Measurements from ENCODE around the gene PRR36. TPM values are rescaled to one million over a fixed set of nuclear protein-coding genes. Genes with fewer than 3 reads are reported as not detected.
"Not testable (repeated sequence)": the region's sequence is repeated elsewhere in the genome, so short reads cannot be mapped to it uniquely, and the experiment has no call there.

The PRR36 gene
- total RNA-seq, 2 experiments from 2014 or later, result 0.06 TPM; not detected in 1

DNA sequence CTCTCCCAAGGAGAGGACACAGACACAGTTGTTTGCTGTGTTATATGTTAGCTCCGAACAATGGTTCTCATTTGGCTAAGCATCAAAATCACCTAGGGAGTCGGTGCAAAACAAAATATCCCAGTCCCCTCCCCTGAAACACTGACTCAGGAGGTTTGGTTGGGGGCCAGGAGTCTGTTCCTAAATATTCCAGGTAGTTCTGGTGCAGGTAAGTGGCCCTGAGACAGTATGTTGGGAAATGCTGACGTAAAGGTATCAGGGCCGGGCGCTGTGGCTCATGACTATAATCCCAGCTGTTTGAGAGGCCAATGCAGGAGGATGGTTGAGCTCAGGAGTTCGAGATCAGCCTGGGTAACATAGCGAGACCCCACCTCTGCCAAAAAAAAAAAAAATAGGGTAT is 27.1 kb upstream of the PRR36 start:
- peaks cover 26% of the 10 kb centered on the region for H3K4me1 Mint-ChIP-seq
- CTCF ChIA-PET, result interaction anchor here (1.3 to 2.7 kb wide), 5 partner anchors 16 to 220 kb away, joined by 3 to 11 read pairs (median 5); partner anchors contain the start of genes TIMM44 and TRAPPC5
- no peak overlapping the region for H3K27ac Mint-ChIP-seq
- H3K4me3 Mint-ChIP-seq, result no peak overlapping the region
- ATAC-seq, result no peak
- peaks cover 8% of the 10 kb centered on the region for H3K36me3 Mint-ChIP-seq
- H3K9me3 Mint-ChIP-seq (ENCODE audit: low read depth), result no peaks in the 10 kb centered on the region
- H3K27me3 Mint-ChIP-seq, result peaks cover 2% of the 10 kb centered on the region
- no peak for DNase-seq

DNA sequence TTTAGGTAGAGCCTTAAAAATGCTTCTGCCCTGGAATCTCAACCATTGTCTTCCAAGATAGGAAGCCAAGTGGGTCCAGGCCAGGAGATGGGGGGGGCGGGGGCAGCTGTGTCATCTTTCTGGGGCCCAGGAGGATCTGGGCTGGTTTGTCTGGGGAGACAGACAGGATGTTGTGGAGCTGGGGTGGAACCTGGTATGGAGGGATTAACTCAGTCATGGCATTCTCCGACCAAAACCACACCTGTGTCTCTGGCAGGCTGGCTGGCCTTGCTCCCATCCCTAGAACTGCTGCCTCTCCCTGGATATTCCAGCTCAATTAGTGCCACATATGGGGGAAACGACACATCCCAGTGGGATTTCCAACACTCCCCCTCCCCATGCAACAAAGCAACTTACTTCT is 26.7 kb upstream of the PRR36 start:
- no peaks in the 10 kb centered on the region for H3K9me3 Mint-ChIP-seq (ENCODE audit: low read depth)
- peaks cover 2% of the 10 kb centered on the region for H3K27me3 Mint-ChIP-seq
- no peak overlapping the region for H3K27ac Mint-ChIP-seq
- H3K4me1 Mint-ChIP-seq, result peaks cover 26% of the 10 kb centered on the region
- peaks cover 8% of the 10 kb centered on the region for H3K36me3 Mint-ChIP-seq
- H3K4me3 Mint-ChIP-seq, result no peak overlapping the region
- ATAC-seq (no peak), DNase-seq (no peak)
- CTCF ChIA-PET, result interaction anchor here (1.3 to 2.7 kb wide), 6 partner anchors 17 to 220 kb away, joined by 3 to 11 read pairs (median 5); partner anchors contain the start of genes SNAPC2, TIMM44 and TRAPPC5

DNA sequence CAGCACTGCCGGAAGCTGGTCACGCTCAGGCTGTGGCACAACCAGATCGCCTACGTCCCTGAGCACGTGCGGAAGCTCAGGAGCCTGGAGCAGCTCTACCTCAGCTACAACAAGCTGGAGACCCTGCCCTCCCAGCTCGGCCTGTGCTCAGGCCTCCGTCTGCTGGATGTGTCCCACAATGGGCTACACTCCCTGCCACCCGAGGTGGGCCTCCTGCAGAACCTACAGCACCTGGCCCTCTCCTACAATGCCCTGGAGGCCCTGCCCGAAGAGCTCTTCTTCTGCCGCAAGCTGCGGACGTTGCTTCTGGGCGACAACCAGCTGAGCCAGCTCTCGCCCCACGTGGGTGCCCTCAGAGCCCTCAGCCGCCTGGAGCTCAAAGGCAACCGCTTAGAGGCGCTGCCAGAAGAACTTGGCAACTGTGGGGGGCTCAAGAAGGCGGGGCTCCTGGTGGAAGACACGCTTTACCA is 26.2 kb upstream of the PRR36 start:
- H3K27me3 Mint-ChIP-seq, result peaks cover 2% of the 10 kb centered on the region
- H3K27ac Mint-ChIP-seq, result no peak overlapping the region
- DNase-seq (no peak), ATAC-seq (no peak)
- H3K36me3 Mint-ChIP-seq, result peaks cover 8% of the 10 kb centered on the region
- CTCF ChIA-PET, result interaction anchor here (1.3 to 2.7 kb wide), 6 partner anchors 17 to 219 kb away, joined by 3 to 11 read pairs (median 5); partner anchors contain the start of genes SNAPC2, TIMM44 and TRAPPC5
- H3K9me3 Mint-ChIP-seq (ENCODE audit: low read depth), result no peaks in the 10 kb centered on the region
- no peak overlapping the region for H3K4me3 Mint-ChIP-seq
- peaks cover 22% of the 10 kb centered on the region for H3K4me1 Mint-ChIP-seq

DNA sequence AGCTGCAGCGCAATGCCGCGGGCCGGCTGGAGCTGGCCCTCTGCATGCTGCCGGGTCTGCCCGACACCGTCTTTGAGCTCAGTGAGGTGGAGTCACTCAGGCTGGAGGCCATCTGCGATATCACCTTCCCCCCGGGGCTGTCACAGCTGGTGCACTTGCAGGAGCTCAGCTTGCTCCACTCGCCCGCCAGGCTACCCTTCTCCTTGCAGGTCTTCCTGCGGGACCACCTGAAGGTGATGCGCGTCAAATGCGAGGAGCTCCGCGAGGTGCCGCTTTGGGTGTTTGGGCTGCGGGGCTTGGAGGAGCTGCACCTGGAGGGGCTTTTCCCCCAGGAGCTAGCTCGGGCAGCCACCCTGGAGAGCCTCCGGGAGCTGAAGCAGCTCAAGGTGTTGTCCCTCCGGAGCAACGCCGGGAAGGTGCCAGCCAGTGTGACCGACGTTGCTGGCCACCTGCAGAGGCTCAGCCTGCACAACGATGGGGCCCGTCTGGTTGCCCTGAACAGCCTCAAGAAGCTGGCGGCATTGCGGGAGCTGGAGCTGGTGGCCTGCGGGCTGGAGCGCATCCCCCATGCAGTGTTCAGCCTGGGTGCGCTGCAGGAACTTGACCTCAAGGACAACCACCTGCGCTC is 25.7 kb upstream of the PRR36 start:
- peaks cover 6% of the 10 kb centered on the region for H3K36me3 Mint-ChIP-seq
- DNase-seq, result no peak
- peaks cover 2% of the 10 kb centered on the region for H3K27me3 Mint-ChIP-seq
- peaks cover 18% of the 10 kb centered on the region for H3K4me1 Mint-ChIP-seq
- CTCF ChIA-PET, result interaction anchor here (1.0 to 2.7 kb wide), 5 partner anchors 18 to 102 kb away, joined by 3 to 10 read pairs (median 3); partner anchors contain the start of genes SNAPC2 and TIMM44
- no peaks in the 10 kb centered on the region for H3K9me3 Mint-ChIP-seq (ENCODE audit: low read depth)
- H3K27ac Mint-ChIP-seq, result no peak overlapping the region
- no peak overlapping the region for H3K4me3 Mint-ChIP-seq
- ATAC-seq, result no peak

DNA sequence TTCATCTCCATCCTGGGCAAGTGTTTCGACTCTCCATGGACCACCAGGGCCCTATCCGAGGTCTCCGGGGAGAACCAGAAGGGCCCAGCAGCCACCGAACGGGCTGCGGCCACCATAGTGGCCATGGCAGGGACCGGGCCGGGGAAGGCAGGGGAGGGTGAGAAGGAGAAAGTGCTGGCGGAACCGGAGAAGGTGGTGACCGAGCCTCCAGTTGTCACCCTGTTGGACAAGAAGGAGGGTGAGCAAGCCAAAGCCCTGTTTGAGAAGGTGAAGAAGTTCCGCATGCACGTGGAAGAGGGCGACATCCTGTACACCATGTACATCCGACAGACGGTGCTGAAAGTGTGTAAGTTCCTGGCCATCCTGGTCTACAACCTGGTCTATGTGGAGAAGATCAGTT is 24.8 kb upstream of the PRR36 start:
- H3K27me3 Mint-ChIP-seq, result peaks cover 6% of the 10 kb centered on the region
- H3K4me1 Mint-ChIP-seq, result peaks cover 12% of the 10 kb centered on the region
- H3K4me3 Mint-ChIP-seq, result no peak overlapping the region
- ATAC-seq, result no peak
- H3K36me3 Mint-ChIP-seq, result peaks cover 2% of the 10 kb centered on the region
- H3K9me3 Mint-ChIP-seq (ENCODE audit: low read depth), result no peaks in the 10 kb centered on the region
- no peak for DNase-seq
- CTCF ChIA-PET, result interaction anchor here (0.8 to 1.8 kb wide), 6 partner anchors 16 to 219 kb away, joined by 3 to 5 read pairs (median 4); partner anchors contain the start of genes SNAPC2 and TRAPPC5
- H3K27ac Mint-ChIP-seq, result no peak overlapping the region

DNA sequence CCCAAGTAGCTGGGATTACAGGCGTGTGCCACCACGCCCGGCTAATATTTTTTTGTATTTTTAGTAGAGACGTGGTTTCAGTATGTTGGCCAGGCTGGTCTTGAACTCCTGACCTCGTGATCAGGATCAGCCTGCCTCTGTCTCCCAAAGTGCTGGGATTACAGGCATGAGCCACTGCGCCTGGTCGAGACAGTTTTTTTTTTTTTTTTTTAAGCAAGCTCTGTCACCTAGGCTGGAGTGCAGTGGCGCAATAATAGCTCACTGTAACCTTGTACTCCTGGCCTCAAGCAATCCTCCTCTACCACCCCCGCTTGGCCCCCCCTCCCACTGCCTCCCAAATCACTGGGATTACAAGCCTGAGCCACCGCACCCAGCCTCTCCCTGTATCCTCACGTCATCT is 23.1 kb upstream of the PRR36 start:
- Mint-ChIP-seq H3K36me3 (no peaks in the 10 kb centered on the region), H3K4me1 (no peaks in the 10 kb centered on the region), H3K27me3 (peaks cover 6% of the 10 kb centered on the region)

DNA sequence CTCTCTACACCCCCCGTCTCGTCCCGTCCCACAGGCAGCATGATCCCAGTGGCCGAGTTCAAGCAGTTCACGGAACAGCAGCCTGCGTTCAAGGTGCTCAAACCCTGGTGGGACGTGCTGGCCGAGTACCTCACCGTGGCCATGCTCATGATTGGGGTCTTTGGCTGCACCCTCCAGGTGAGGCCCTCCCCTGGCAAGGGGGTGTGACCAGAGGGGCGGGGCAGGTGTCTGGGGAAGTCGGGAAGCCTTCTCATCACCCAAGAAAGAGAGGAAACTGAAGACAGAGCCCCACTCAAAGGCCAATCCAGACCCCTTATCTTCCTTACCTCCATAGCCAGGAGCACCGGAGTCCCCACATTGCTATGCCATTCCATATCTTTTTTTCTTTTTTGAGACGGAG is 21.4 kb upstream of the PRR36 start:
- no peaks in the 10 kb centered on the region for H3K36me3 Mint-ChIP-seq
- H3K4me1 Mint-ChIP-seq, result no peaks in the 10 kb centered on the region
- ATAC-seq (no peak), DNase-seq (no peak)
- H3K27ac Mint-ChIP-seq, result no peak overlapping the region
- peaks cover 12% of the 10 kb centered on the region for H3K27me3 Mint-ChIP-seq
- H3K9me3 Mint-ChIP-seq (ENCODE audit: low read depth), result no peaks in the 10 kb centered on the region
- CTCF ChIA-PET, result no interaction called here
- H3K4me3 Mint-ChIP-seq, result no peak overlapping the region

More for the DNA sequence above, 23.1 kb upstream of the PRR36 start:
- CTCF ChIA-PET, result interaction anchor here (1.2 to 1.8 kb wide), 3 partner anchors 16 to 43 kb away, joined by 3 to 6 read pairs (median 5); no protein-coding TSS in a partner anchor
- H3K9me3 Mint-ChIP-seq (ENCODE audit: low read depth), result no peaks in the 10 kb centered on the region
- no peak overlapping the region for H3K4me3 Mint-ChIP-seq
- DNase-seq (no peak), ATAC-seq (no peak)
- no peak overlapping the region for H3K27ac Mint-ChIP-seq

DNA sequence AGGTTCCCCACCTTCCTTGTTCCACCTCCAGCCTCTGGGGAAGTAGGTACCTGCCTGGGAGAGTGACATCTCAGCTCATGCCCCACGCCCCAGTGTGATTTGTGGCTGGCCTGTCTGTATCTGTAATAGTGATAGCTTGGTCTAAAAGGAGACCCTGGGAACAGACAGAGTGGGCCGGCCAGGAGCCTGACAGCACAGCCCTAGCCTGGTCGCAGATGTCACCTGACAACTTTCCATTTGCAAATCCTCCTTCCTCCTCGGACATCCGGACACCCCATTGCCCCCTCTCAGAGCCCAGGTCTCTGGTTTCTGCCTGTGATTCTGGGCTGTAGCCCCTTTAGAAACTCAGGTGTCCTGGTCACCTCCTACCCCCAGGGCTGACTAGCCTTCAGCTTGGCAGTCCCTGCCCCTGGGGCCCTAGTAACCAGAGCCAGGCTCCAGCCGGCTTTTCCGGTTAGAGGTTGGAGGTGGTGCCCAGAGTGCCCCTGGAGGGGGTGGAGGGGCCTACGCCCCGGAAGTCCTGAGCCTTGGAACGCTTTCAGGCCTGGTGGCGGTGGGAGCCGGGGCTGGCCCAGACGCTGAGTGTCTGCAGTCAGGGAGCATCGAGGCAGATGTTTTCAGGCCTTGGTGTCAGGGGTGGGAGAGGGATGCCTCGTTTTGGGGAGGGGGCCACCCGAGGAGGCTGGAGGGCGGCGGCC is 20.6 kb upstream of the PRR36 start:
- Mint-ChIP-seq H3K27ac (no peak overlapping the region), H3K36me3 (no peaks in the 10 kb centered on the region), H3K4me3 (no peak overlapping the region), H3K27me3 (peaks cover 18% of the 10 kb centered on the region), H3K9me3 (ENCODE audit: low read depth) (no peaks in the 10 kb centered on the region), H3K4me1 (no peaks in the 10 kb centered on the region)
- DNase-seq, result no peak
- CTCF ChIA-PET, result no interaction called here
- ATAC-seq, result no peak

DNA sequence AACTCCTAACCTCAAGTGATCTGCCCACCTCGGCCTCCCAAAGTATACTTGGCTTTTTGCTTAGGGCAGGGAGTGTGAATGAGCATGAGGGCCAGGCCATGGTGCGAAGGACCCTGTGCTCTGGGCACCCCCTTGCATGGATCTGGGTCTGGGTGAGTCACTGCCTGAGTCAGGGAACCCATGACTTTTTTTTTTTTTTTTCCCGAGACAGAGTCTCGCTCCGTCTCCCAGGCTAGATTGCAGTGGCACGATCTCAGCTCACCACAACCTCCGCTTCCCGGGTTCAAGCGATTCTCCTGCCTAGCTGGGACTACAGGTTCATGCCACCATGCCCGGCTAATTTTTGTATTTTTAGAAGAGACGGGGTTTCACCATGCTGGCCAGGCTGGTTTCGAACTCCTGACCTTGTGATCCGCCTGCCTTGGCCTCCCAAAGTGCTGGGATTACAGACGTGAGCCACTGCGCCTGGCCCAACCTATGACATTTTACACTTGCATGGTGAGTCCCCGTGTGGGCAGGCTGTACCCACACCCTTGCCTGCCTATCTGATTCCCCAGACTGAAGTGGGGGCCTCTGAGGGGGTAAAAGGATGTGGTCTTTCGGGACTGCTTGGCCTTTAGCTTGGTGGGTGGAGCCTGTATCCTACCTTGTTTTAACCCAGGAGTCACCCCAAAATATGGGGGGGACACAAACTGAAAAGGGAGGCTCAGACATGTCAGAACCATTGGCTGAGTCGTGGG is 19.3 kb upstream of the PRR36 start:
- H3K4me3 Mint-ChIP-seq; H3K36me3 Mint-ChIP-seq; ATAC-seq; DNase-seq; H3K4me1 Mint-ChIP-seq; H3K27ac Mint-ChIP-seq; H3K9me3 Mint-ChIP-seq (ENCODE audit: low read depth): not testable (repeated sequence)
- CTCF ChIA-PET, result interaction anchor here (1.4 kb wide), 1 partner anchor 28 kb away, joined by 3 read pairs; no protein-coding TSS in a partner anchor
- H3K27me3 Mint-ChIP-seq, result peaks cover 24% of the 10 kb centered on the region

DNA sequence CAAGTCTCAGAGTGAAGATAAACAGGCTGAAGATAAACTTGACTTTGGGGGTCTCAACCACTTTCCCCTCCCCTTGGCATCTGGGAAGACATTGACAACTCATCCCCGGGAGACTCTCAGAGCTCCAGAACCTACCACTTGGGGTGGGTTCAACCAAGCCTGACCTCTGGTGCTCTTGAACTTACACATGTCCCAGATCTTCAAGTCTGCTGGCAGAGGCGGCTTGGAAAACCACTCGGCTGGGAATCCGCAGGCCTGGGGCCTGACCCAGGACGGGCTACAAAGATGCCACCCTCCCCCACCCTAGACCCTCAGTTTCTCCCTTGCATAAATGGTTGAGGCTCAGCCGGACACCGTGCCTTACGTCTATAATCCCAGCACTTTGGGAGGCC is 14.6 kb upstream of the PRR36 start:
- DNase-seq (no peak), ATAC-seq (no peak)
- CTCF ChIA-PET, result no interaction called here
- Mint-ChIP-seq H3K36me3 (no peaks in the 10 kb centered on the region), H3K9me3 (ENCODE audit: low read depth) (no peaks in the 10 kb centered on the region), H3K4me1 (no peaks in the 10 kb centered on the region), H3K27me3 (peaks cover 28% of the 10 kb centered on the region), H3K4me3 (no peak overlapping the region), H3K27ac (no peak overlapping the region)

DNA sequence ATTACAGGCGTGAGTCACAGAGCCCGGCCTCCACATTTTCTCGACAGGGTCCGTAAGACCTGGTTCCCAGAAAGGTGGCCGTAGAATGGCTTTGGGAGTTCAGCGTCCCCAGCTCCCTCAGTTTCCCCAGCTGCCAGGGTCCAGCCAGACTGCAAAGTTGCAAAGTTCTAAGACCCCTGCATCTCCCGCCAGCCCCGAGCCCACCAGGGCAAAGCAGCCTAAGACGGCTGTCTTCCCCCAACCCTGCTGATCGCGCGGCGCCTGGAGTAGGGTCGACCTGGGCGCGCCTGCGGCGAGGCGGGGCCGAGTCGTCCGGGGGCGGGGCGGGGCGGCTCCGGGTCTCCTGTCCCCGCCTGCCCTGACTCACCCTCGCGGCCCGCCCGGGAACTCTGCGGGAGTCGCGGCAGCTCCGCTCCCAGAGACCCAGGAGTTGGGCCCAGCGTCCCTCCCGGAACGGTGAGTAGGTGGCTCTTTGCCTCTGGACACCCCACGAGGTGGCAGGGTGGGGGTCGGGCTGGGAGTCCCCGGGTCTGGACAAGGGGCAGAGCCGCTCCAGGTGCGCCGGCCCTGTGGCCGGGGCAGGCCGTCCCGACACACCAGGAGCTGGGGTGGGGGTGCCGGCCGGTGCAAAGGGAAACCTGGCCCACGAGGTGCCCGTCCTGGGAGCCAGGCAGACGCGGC is 14.1 kb upstream of the PRR36 start, which contains the start of gene LRRC8E:
TSS of gene LRRC8E (plus strand) at position 366 of the 681 bp plus-strand sequence. CDS start 7,094 bp downstream, outside the sequence.
- Mint-ChIP-seq H3K4me3 (no peak within 1 kb of the TSS), H3K4me1 (no peaks in the 10 kb centered on the region), H3K9me3 (ENCODE audit: low read depth) (no peaks in the 10 kb centered on the region), H3K36me3 (no peaks in the 10 kb centered on the region), H3K27ac (no peak within 1 kb of the TSS), H3K27me3 (peaks cover 28% of the 10 kb centered on the region)
- ATAC-seq (peak; percentile 67), DNase-seq (no peak)
- CTCF ChIA-PET, result no interaction called here

DNA sequence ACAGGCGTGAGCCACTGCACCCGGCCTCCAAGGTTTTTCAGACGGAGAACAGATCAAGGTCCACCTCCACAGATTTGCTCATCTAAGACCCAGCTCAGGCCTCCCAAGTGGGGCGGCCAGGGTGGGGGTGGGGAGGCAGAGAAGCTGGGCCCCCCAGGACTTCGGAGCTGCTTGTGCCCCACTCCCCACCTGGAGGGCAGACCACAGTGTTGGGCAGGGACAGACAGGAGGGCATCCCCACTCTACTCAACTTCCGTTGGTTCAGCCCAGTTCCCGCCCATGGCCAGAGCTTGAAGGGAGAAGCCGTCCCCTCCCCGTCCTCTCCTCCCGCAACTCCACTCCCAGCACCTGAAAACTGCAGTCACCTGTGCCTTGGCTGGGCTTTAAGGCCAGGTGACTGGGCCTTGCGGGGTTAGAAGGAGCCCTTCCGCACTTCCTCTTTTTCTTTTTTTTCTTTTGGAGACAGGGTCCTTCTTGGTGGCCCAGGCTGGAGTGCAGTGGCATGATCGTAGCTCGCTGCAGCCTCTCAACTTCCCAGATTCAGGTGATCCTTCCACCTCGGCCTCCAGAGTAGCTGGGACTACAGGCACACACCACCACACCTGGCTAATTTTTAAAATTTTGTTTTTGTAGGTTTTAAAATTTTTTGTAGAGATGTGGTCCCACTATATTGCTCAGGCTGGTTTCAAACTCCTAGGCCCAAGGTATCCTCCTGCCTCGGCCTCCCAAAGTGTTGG is 13.4 kb upstream of the PRR36 start:
- H3K4me1 Mint-ChIP-seq, result no peaks in the 10 kb centered on the region
- no peak for ATAC-seq
- H3K4me3 Mint-ChIP-seq, result no peak overlapping the region
- H3K27ac Mint-ChIP-seq, result no peak overlapping the region
- CTCF ChIA-PET, result no interaction called here
- no peaks in the 10 kb centered on the region for H3K9me3 Mint-ChIP-seq (ENCODE audit: low read depth)
- no peaks in the 10 kb centered on the region for H3K36me3 Mint-ChIP-seq
- DNase-seq, result no peak
- H3K27me3 Mint-ChIP-seq, result peaks cover 28% of the 10 kb centered on the region

Measured in activated CD8-positive, alpha-beta memory T cell treated with anti-CD3 and anti-CD28 coated beads, Interleukin-2, amount 10 ng/mL, durations not matched to agents 7 days and 5 days (primary cell).